ENCODE data around the gene GTF3C5. TPM values are rescaled to one million over a fixed set of nuclear protein-coding genes. Genes with fewer than 3 reads are reported as not detected.

The GTF3C5 gene
- total and polyA plus RNA-seq, 9 of the 15 experiments (the other 6 are each of a cell fraction or from before 2014, with no cell fraction given), result 3.8 to 118 (median 83.7) TPM

- peak; percentile 23 to 45 (median 25); a peak in 3 of 6 replicates for TF ChIP-seq CTCF (IDR thresholded peaks at IDR 0.05 in 2 of 3, conservative IDR thresholded peaks at IDR 0.05 in 1 of 3; ENCODE audit: insufficient read depth in 2 of 3, low read depth in 1 of 3, low read length in 3 of 3)
- TF ChIP-seq ZSCAN32 (CRISPR knock-in tag; IDR thresholded peaks at IDR 0.05), result no peak
- no peak for TF ChIP-seq SIRT6 (IDR thresholded peaks at IDR 0.05; ENCODE audit: low read depth, low read length)
- TF ChIP-seq TRIM25 (IDR thresholded peaks at IDR 0.05; ENCODE audit: borderline replicate concordance), result no peak; the same call in 1 of the 2 replicates
- TF ChIP-seq FOXA3 (CRISPR knock-in tag; conservative IDR thresholded peaks at IDR 0.05 in 1 of 2, IDR thresholded peaks at IDR 0.05 in 1 of 2), result no peak
- no peak for TF ChIP-seq ZNF518B (CRISPR knock-in tag; IDR thresholded peaks at IDR 0.05)
- TF ChIP-seq SMAD4 (CRISPR knock-in tag; conservative IDR thresholded peaks at IDR 0.05), result peak; percentile 97
- TF ChIP-seq MIER1 (IDR thresholded peaks at IDR 0.05; ENCODE audit: low read depth), result no peak
- TF ChIP-seq HNRNPLL (IDR thresholded peaks at IDR 0.05; ENCODE audit: low read depth, low read length, poor library complexity, severe bottlenecking), result no peak
These were observed 31.8 kb upstream of the GTF3C5 start (continued) for GRCh38 chr9:132998831-132999635.
